ENCODE results near the gene UCKL1. TPM values are rescaled to one million over a fixed set of nuclear protein-coding genes. Genes with fewer than 3 reads are reported as not detected.
"Not testable (repeated sequence)": the region's sequence is repeated elsewhere in the genome, so short reads cannot be mapped to it uniquely, and the experiment has no call there.

The UCKL1 gene
- total and polyA plus RNA-seq, 5 experiments from 2014 or later: 19.8 to 50.9 (median 28.3) TPM

- Mint-ChIP-seq H3K4me3 (no peak overlapping the region), H3K36me3 (peaks cover 0 to 40% (median 11%) of the 10 kb centered on the region in 3 donors), H3K27ac (no peak overlapping the region), H3K4me1 (peaks cover 7 to 29% (median 18%) of the 10 kb centered on the region in 4 donors), H3K9me3 (peaks cover 0 to 6% (median 2%) of the 10 kb centered on the region in 9 donors), H3K27me3 (no peaks in the 10 kb centered on the region)
- DNase-seq: no peak
- POLR2A ChIA-PET: no interaction called here
- no peak for ATAC-seq
Measured at GRCh38 chr20:63920226-63920625, 36.0 kb downstream of the UCKL1 start.

- Mint-ChIP-seq H3K27me3 (no peaks in the 10 kb centered on the region), H3K9me3 (peaks cover 0 to 9% (median 2%) of the 10 kb centered on the region in 9 donors), H3K4me3 (no peak overlapping the region), H3K27ac (no peak overlapping the region), H3K36me3 (peaks cover 0 to 39% (median 12%) of the 10 kb centered on the region in 3 donors), H3K4me1 (peaks cover 6 to 27% (median 16%) of the 10 kb centered on the region in 4 donors)
- DNase-seq (no peak), ATAC-seq (no peak)
- POLR2A ChIA-PET: no interaction called here
Measured at GRCh38 chr20:63919130-63919529, 37.1 kb downstream of the UCKL1 start.

- Mint-ChIP-seq H3K4me1 (peaks cover 6 to 31% (median 18%) of the 10 kb centered on the region in 4 donors), H3K9me3 (peaks cover 0 to 9% (median 2%) of the 10 kb centered on the region in 9 donors), H3K4me3 (no peak overlapping the region), H3K27ac (peak overlapping the region in 4 of 10 donors; percentile 15 to 59 (median 52)), H3K36me3 (peaks cover 0 to 34% (median 12%) of the 10 kb centered on the region in 3 donors), H3K27me3 (no peaks in the 10 kb centered on the region)
- DNase-seq (no peak), ATAC-seq (no peak)
- POLR2A ChIA-PET: no interaction called here
Measured at GRCh38 chr20:63917811-63918210, 38.4 kb downstream of the UCKL1 start.

- ATAC-seq, POLR2A ChIA-PET: not testable (repeated sequence)
Measured at GRCh38 chr20:63916371-63916939, 39.8 kb downstream of the UCKL1 start.

GRCh38 chr20:63915471-63915870 lies 40.7 kb downstream of the UCKL1 start:
- H3K36me3 Mint-ChIP-seq: peaks cover 0 to 27% (median 12%) of the 10 kb centered on the region in 3 donors
- ATAC-seq (no peak), DNase-seq (no peak)
- H3K27ac Mint-ChIP-seq: no peak overlapping the region
- H3K27me3 Mint-ChIP-seq: no peaks in the 10 kb centered on the region
- POLR2A ChIA-PET: interaction anchor here (1.1 kb wide), 1 partner anchor 125 kb away, joined by 3 read pairs; no protein-coding TSS in a partner anchor
- H3K4me1 Mint-ChIP-seq: peaks cover 15 to 50% (median 34%) of the 10 kb centered on the region in 4 donors
- H3K9me3 Mint-ChIP-seq: peaks cover 0 to 9% (median 2%) of the 10 kb centered on the region in 9 donors
- H3K4me3 Mint-ChIP-seq: no peak overlapping the region

More at GRCh38 chr20:63916371-63916939, 39.8 kb downstream of the UCKL1 start:
- Mint-ChIP-seq H3K4me3 (peak overlapping the region in 1 of 10 donors; percentile 21), H3K36me3 (peaks cover 0 to 31% (median 12%) of the 10 kb centered on the region in 3 donors), H3K4me1 (peaks cover 9 to 40% (median 25%) of the 10 kb centered on the region in 4 donors), H3K27ac (peak overlapping the region in 2 of 10 donors; percentile 18 to 48)
- not testable (repeated sequence) for DNase-seq, H3K9me3 Mint-ChIP-seq, H3K27me3 Mint-ChIP-seq

- Mint-ChIP-seq H3K27me3 (no peaks in the 10 kb centered on the region), H3K36me3 (peaks cover 0 to 25% (median 12%) of the 10 kb centered on the region in 3 donors), H3K4me1 (peaks cover 22 to 59% (median 44%) of the 10 kb centered on the region in 4 donors), H3K9me3 (peaks cover 0 to 9% (median 2%) of the 10 kb centered on the region in 9 donors), H3K4me3 (no peak overlapping the region), H3K27ac (peak overlapping the region in 1 of 10 donors; percentile 68)
- ATAC-seq: no peak
- no peak for DNase-seq
- POLR2A ChIA-PET: interaction anchor here (0.7 kb wide), 1 partner anchor 7 kb away, joined by 4 read pairs; no protein-coding TSS in a partner anchor
Measured at GRCh38 chr20:63913768-63914167, 42.4 kb downstream of the UCKL1 start.

- peak overlapping the region in 5 of 10 donors; percentile 14 to 47 (median 33) for H3K4me3 Mint-ChIP-seq
- H3K4me1 Mint-ChIP-seq: peaks cover 27 to 65% (median 49%) of the 10 kb centered on the region in 4 donors
- peak overlapping the region in 6 of 10 donors; percentile 25 to 90 (median 74) for H3K27ac Mint-ChIP-seq
Measured at GRCh38 chr20:63911176-63911575, 45.0 kb downstream of the UCKL1 start.

GRCh38 chr20:63908008-63908682 lies 48.1 kb downstream of the UCKL1 start:
- H3K27ac Mint-ChIP-seq: peak overlapping the region in 5 of 10 donors; percentile 44 to 85 (median 73)
- H3K36me3 Mint-ChIP-seq: peaks cover 0 to 14% (median 0%) of the 10 kb centered on the region in 3 donors
- peak overlapping the region in 1 of 10 donors; percentile 45 for H3K4me3 Mint-ChIP-seq
- H3K27me3 Mint-ChIP-seq: no peaks in the 10 kb centered on the region
- H3K4me1 Mint-ChIP-seq: peaks cover 29 to 77% (median 53%) of the 10 kb centered on the region in 4 donors
- H3K9me3 Mint-ChIP-seq: no peaks in the 10 kb centered on the region
- DNase-seq (no peak), ATAC-seq (no peak)
- POLR2A ChIA-PET: interaction anchor here (4.8 kb wide), 1 partner anchor 12 kb away, joined by 11 read pairs; no protein-coding TSS in a partner anchor

More at GRCh38 chr20:63911176-63911575, 45.0 kb downstream of the UCKL1 start:
- Mint-ChIP-seq H3K9me3 (peaks cover 0 to 6% (median 0%) of the 10 kb centered on the region in 9 donors), H3K27me3 (no peaks in the 10 kb centered on the region), H3K36me3 (peaks cover 0 to 18% (median 8%) of the 10 kb centered on the region in 3 donors)
- ATAC-seq (no peak), DNase-seq (no peak)
- POLR2A ChIA-PET: interaction anchor here (1.2 kb wide), 1 partner anchor 209 kb away, joined by 5 read pairs; no protein-coding TSS in a partner anchor

GRCh38 chr20:63903796-63904561 lies 52.2 kb downstream of the UCKL1 start:
- Mint-ChIP-seq H3K9me3 (no peaks in the 10 kb centered on the region), H3K27ac (peak overlapping the region in 9 of 10 donors; percentile 67 to 91 (median 80)), H3K27me3 (no peaks in the 10 kb centered on the region), H3K4me1 (peaks cover 21 to 75% (median 48%) of the 10 kb centered on the region in 4 donors), H3K36me3 (peaks cover 0 to 18% (median 0%) of the 10 kb centered on the region in 3 donors), H3K4me3 (peak overlapping the region in 6 of 10 donors; percentile 19 to 52 (median 38))
- no peak for ATAC-seq
- DNase-seq: no peak
- POLR2A ChIA-PET: interaction anchor here (0.8 kb wide), 1 partner anchor 35 kb away, joined by 3 read pairs; no protein-coding TSS in a partner anchor

- Mint-ChIP-seq H3K4me3 (peak overlapping the region in 3 of 10 donors; percentile 6 to 24 (median 8)), H3K27me3 (no peaks in the 10 kb centered on the region), H3K4me1 (peaks cover 34 to 88% (median 67%) of the 10 kb centered on the region in 4 donors), H3K27ac (peak overlapping the region in 5 of 10 donors; percentile 52 to 87 (median 75)), H3K9me3 (no peaks in the 10 kb centered on the region), H3K36me3 (peaks cover 0 to 22% (median 3%) of the 10 kb centered on the region in 3 donors)
- POLR2A ChIA-PET: no interaction called here
- DNase-seq: no peak
- no peak for ATAC-seq
Measured at GRCh38 chr20:63900413-63900812, 55.8 kb downstream of the UCKL1 start.

GRCh38 chr20:63898882-63899558 lies 57.2 kb downstream of the UCKL1 start:
- Mint-ChIP-seq H3K4me1 (peaks cover 30 to 82% (median 66%) of the 10 kb centered on the region in 4 donors), H3K36me3 (peaks cover 0 to 17% (median 3%) of the 10 kb centered on the region in 3 donors), H3K27ac (peak overlapping the region; percentile 61 to 89 (median 83)), H3K27me3 (no peaks in the 10 kb centered on the region), H3K9me3 (no peaks in the 10 kb centered on the region), H3K4me3 (peak overlapping the region in 9 of 10 donors; percentile 12 to 58 (median 30))
- DNase-seq: peak in 7 of 10 donors; percentile 15 to 67 (median 29)
- POLR2A ChIA-PET: interaction anchor here (0.7 kb wide), 1 partner anchor 342 kb away, joined by 6 read pairs; no protein-coding TSS in a partner anchor
- peak in 1 of 2 donors; percentile 39 for ATAC-seq
